ENCODE measurements around the gene TDG. TPM values are rescaled to one million over a fixed set of nuclear protein-coding genes. Genes with fewer than 3 reads are reported as not detected.

Gene TDG
- total and polyA plus RNA-seq, 10 of the 15 experiments (the other 5 are each of a cell fraction or from before 2014, with no cell fraction given), result 29.7 to 68.8 (median 51.2) TPM

DNA sequence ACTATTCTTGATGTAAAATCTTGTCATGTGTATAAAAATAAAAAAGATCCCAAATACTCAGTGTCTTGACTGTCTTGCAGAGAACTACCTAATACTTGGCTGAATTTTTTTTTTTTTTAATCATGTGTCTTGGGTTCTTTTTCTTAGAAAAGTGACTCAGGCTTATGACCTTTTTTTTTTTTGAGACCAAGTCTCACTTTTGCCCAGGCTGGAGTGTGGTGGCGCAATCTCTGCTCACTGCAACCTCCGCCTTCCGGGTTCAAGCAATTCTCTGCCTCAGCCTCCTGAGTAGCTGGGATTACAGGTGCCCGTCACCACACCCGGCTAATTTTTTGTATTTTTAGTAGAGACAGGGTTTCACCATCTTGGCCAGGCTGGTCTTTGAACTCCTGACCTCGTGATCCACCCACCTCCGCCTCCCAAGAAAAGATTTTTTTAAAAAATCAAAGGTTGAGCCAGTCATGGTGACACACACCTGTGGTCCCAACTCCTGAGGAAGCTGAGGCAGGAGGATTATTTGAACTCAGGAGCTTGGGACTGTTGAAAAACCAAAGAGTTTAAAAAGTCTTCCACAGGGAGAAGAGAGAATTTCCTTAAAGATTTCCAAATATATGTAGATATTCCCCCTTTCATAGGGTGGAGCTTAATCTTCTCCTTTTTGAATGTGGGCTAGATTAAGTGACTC, 17.7 kb upstream of the TDG start (continued):
- TF ChIP-seq, protein P1, sequence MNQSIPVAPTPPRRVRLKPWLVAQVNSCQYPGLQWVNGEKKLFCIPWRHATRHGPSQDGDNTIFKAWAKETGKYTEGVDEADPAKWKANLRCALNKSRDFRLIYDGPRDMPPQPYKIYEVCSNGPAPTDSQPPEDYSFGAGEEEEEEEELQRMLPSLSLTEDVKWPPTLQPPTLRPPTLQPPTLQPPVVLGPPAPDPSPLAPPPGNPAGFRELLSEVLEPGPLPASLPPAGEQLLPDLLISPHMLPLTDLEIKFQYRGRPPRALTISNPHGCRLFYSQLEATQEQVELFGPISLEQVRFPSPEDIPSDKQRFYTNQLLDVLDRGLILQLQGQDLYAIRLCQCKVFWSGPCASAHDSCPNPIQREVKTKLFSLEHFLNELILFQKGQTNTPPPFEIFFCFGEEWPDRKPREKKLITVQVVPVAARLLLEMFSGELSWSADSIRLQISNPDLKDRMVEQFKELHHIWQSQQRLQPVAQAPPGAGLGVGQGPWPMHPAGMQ (IDR thresholded peaks at IDR 0.05; ENCODE audit: borderline replicate concordance), result no peak
- TF ChIP-seq JUNB (IDR thresholded peaks at IDR 0.05) (no peak), FOS (IDR thresholded peaks at IDR 0.05; ENCODE audit: borderline replicate concordance, extremely low read depth, insufficient read length) (no peak)

- Histone ChIP-seq H3K4me3 (no peak overlapping the region), H3K79me2 (ENCODE audit: control insufficient read depth, insufficient read depth, low read length) (no peaks in the 10 kb centered on the region), H3K9ac (ENCODE audit: control insufficient read depth, insufficient read depth, low read length) (no peak overlapping the region), H3K36me3 (ENCODE audit: control insufficient read depth in 2 of 2, insufficient read depth in 2 of 2, low read length in 1 of 2) (peaks cover 16 to 49% of the 10 kb centered on the region in 2 experiments), H4K20me1 (ENCODE audit: control insufficient read depth, insufficient read depth) (peaks cover under 1% of the 10 kb centered on the region; the same call in 1 of the 2 replicates), H3K27me3 (replicated peaks in 1 of 2; ENCODE audit: control insufficient read depth in 2 of 2, insufficient read depth in 2 of 2, low read length in 1 of 2) (no peaks in the 10 kb centered on the region), H3K9me3 (replicated peaks; ENCODE audit: control insufficient read depth, insufficient read depth, low read length) (no peaks in the 10 kb centered on the region), H3K27ac (ENCODE audit: control insufficient read depth, insufficient read depth) (no peak overlapping the region), H3K4me2 (ENCODE audit: control insufficient read depth, insufficient read depth) (no peak overlapping the region), H3K4me1 (ENCODE audit: control insufficient read depth, insufficient read depth, low read length) (peaks cover 8% of the 10 kb centered on the region), H2AFZ (ENCODE audit: control insufficient read depth, low read depth, low read length) (no peak overlapping the region)
- WGBS (ENCODE audit: insufficient coverage, insufficient replicate concordance, low lambda C conversion rate, missing lambda C conversion rate), result 86% methylated on average over 13 of the region's 13 CpGs
- ChIA-PET RAD21 (ENCODE audit: unreplicated experiment) (interaction anchor here (1.2 kb wide), 1 partner anchor 19 kb away, joined by 3 read pairs; the partner anchor contains the start of gene HSP90B1), CTCF (interaction anchor here (0.9 to 2.1 kb wide), 3 partner anchors 8 to 65 kb away, joined by 4 to 9 read pairs (median 4); no protein-coding TSS in a partner anchor), POLR2A (interaction anchor here (1.0 to 1.5 kb wide), 3 partner anchors 13 to 58 kb away, joined by 3 to 6 read pairs (median 3); no protein-coding TSS in a partner anchor), SMC1A (ENCODE audit: uncharacterized antibody, unreplicated experiment) (interaction anchor here (0.6 to 2.3 kb wide), 6 partner anchors 8 to 160 kb away, joined by 3 to 7 read pairs (median 3); no protein-coding TSS in a partner anchor)
- TF ChIP-seq POLR2AphosphoS5 (IDR thresholded peaks at IDR 0.05; ENCODE audit: low read length) (peak; percentile 34; the same call in 1 of the 2 replicates), EGR1 (IDR thresholded peaks at IDR 0.05; ENCODE audit: borderline replicate concordance in 1 of 2, low read depth in 2 of 2, low read length in 2 of 2) (no peak), POLR2A (IDR thresholded peaks at IDR 0.05; ENCODE audit: low read depth, low read length) (peak; percentile 20; the same call in 1 of the 2 replicates), BRCA1 (IDR thresholded peaks at IDR 0.05; ENCODE audit: low read depth, low read length) (no peak), SMC3 (IDR thresholded peaks at IDR 0.05; ENCODE audit: borderline replicate concordance, low read length) (no peak), JUND (IDR thresholded peaks at IDR 0.05; ENCODE audit: low read depth, low read length) (no peak), MTA3 (IDR thresholded peaks at IDR 0.05; ENCODE audit: borderline replicate concordance, low read length) (peak; percentile 61; the same call in 1 of the 2 replicates), SMAD5 (IDR thresholded peaks at IDR 0.05; ENCODE audit: low read depth) (peak; percentile 48; the same call in 1 of the 2 replicates)
- TF ChIP-seq, protein P2, sequence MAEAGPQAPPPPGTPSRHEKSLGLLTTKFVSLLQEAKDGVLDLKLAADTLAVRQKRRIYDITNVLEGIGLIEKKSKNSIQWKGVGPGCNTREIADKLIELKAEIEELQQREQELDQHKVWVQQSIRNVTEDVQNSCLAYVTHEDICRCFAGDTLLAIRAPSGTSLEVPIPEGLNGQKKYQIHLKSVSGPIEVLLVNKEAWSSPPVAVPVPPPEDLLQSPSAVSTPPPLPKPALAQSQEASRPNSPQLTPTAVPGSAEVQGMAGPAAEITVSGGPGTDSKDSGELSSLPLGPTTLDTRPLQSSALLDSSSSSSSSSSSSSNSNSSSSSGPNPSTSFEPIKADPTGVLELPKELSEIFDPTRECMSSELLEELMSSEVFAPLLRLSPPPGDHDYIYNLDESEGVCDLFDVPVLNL (IDR thresholded peaks at IDR 0.05; ENCODE audit: low read depth, low read length), result no peak
- intact Hi-C loops (cut with micrococcal nuclease; ENCODE audit: unreplicated experiment) (no loop called here), in situ Hi-C loops (cut with MboI) (no loop called here)
- ATAC-seq, result no peak
- DNase-seq (ENCODE audit: low read depth, low spot score), result no peak
- no peak for FAIRE-seq
- BruUV-seq (replicated peaks), result no TSS peak
Observed at GRCh38 chr12:103948746-103949406, 16.8 kb upstream of the TDG start.

All from GM12878 (cell line).